IMR-90 (cell line): ENCODE measurements around the gene SIM1.

Experiments
- CTCF ChIP-seq: conservative IDR thresholded peaks from 2 replicates; pipeline ENCODE4 v1.5.1; 2012; ENCODE audit warnings: mild to moderate bottlenecking, low read depth, low read length, improper control_type of control experiment
- FOS ChIP-seq: fragments of 150-350 bp; IDR thresholded peaks from 2 replicates; pipeline ENCODE4 v1.6.1; 2016; ENCODE audit warnings: low read depth, low read length
- MAFK ChIP-seq: IDR thresholded peaks from 2 replicates; pipeline ENCODE4 v1.6.1; 2012; ENCODE audit warnings: low read depth, low read length, improper control_type of control experiment
- POLR2A ChIP-seq: IDR thresholded peaks from 2 replicates; pipeline ENCODE4 v1.6.1; 2012; ENCODE audit warnings: mild to moderate bottlenecking, low read depth, low read length
- RCOR1 ChIP-seq: IDR thresholded peaks from 2 replicates; pipeline ENCODE4 v1.6.1; 2012; ENCODE audit warnings: mild to moderate bottlenecking, low read length, improper control_type of control experiment; ENCODE audit not compliant: insufficient replicate concordance
- RFX5 ChIP-seq: IDR thresholded peaks from 2 replicates; pipeline ENCODE4 v1.8.0; 2012; ENCODE audit warnings: low read depth, mild to moderate bottlenecking, low read length, moderate library complexity
- SMC3 ChIP-seq: fragments of 150-350 bp; IDR thresholded peaks from 2 replicates; pipeline ENCODE4 v1.6.1; 2016; ENCODE audit warnings: low read depth, mild to moderate bottlenecking, antibody characterized with exemption, low read length, moderate library complexity

GRCh38 chr6:100493206-100493888, 28.6 kb upstream of the SIM1 start:
- TF ChIP-seq CTCF (no peak), RCOR1 (no peak), RFX5 (no peak), MAFK (no peak), POLR2A (no peak), FOS (no peak), SMC3 (no peak)
